NCI-H146 treated with DMSO at 0.1 percent for 48 hours (cell line): Measurements from ENCODE around the gene FHL5.
"Not testable (repeated sequence)": the region's sequence is repeated elsewhere in the genome, so short reads cannot be mapped to it uniquely, and the experiment has no call there.

ENCODE experiments used
- DNase-seq: peaks from one replicate; lab custom pipeline; 2025; ENCODE audit not compliant: unreplicated experiment; lab: John Stamatoyannopoulos, UW

FHL5 gene

DNA sequence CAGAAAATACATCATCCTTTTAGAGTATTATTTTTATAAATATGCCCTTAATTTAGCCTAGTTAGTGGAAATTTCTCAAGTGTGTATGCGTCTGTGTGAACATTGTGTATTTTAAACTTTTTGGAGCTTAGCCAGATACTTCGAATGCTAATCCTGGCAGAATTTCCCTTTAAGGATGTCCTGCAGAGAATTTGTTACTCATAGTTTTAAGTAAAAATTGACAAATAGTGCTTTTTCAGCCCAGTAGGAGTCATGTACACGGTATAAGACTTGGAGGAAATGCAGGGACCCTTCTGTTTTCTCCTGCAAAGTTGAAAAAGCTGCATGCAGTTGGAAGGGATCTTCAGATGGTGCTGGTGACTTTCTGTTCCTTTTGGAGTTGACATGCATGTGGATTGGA, at the start of gene FHL5:
Gene FHL5 (plus strand): TSS at position 243 of the 400 bp plus-strand sequence. CDS start 40,486 bp downstream, outside the sequence.
- no peak for DNase-seq

DNA sequence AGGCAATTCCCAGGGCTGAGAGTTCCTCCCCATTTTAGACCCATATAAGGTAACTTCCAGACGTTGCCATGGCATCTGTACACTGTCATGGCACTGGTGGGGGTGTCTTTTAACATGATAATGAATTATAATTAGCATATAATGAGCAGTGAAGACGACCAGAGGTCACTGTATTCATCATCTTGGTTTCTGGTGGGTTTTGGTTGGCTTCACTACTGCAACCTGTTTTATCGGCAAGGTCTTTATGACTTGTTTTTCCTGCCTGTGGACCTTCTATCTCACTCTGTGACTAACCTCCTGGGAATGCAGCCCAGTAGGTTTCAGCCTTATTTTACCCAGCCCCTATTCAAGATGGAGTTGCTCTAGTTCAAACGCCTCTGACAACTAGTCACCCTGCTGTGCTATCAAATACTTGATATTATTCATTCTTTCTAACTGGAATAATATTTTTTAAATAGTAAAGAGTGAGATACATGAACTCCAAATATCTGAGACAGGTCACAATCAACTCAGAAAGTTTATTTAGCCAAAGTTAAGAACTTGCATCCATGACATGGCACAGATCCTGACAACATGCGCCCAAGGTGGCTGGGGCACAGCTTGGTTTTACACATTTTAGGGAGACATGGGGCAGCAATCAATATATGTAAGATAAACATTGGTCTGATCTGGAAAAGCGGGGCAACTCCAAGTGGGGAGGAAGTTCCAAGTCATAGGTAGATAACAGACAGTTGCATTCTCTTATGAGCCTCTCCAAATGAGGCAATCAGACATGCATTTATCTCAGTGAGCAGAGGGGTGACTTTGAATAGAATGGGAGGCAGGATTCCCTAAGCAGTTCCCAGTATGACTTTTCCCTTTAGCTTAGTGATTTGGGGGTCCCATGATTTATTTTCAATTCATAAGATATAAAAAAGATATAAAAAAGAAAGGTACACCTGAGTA, 42.5 kb upstream of the FHL5 start:
- no peak for DNase-seq

GRCh38 chr6:96521306-96521643, 41.7 kb upstream of the FHL5 start:
- peak; percentile 56 for DNase-seq

DNA sequence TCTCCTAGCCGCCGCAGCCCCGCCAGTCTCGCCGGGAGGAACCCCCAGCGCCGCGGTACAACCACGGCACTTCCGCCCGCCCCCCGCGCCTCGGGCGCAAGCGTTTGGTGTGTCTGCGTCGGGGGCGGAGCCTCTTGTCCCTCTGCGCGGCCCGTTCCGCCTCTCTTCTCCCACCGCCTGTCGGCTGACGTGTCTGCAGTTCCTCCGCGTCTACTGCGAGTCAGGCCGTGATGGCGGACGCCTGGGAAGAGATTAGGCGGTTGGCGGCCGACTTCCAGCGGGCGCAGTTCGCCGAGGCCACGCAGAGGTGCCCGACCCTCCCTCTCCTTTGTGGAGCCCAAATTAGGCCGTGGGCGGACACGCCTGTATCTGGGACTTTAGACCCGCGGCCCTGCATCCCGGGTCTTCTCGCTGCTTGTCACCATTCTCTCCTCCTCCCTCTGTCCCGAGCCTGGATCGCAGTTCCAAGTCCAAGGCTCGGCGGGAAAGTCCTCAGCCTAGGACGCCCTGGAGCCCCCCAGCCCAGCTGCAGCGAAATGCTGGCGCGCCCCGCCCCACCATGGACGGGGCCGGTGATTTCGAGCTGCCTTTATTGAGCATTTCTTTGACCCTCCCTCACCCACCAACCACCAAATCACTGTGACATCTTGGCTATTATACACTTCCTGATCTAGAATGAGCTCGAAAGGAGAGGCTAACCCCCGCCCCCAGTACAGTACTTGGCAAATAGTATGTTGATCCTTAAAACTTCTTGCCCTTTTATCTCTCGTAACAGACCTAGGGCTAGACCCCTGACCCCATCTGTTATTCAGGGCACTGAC, 41.1 kb upstream of the FHL5 start, which contains the start of gene UFL1:
Gene UFL1 (plus strand): TSS at position 163 of the 821 bp plus-strand sequence. CDS start 68 bp downstream, at position 231.
- DNase-seq = peak; percentile 89

- no peak for DNase-seq
Measured at GRCh38 chr6:96522465-96523009, 40.4 kb upstream of the FHL5 start.

GRCh38 chr6:96528193-96528592, 34.7 kb upstream of the FHL5 start:
- DNase-seq = no peak

DNA sequence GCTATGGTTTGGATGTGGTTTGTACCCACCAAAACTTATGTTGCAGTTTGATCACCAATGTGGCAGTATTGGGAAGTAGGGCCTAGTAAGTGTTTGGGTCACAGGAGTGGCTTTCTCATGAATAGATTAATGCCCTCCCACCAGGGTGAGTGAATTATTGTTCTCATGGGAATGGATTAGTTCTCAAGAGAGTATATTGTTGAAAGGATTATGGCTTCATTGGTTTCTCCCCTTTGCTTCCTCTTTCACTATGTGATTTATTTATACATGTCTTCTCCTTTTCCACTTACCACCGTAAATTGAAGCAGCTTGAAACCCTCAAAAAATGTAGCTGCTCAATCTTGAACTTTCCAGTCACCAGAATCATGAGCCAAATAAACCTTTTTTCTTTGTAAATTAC, 30.5 kb upstream of the FHL5 start:
- DNase-seq = no peak

GRCh38 chr6:96537726-96538125, 25.2 kb upstream of the FHL5 start:
- DNase-seq = no peak

DNA sequence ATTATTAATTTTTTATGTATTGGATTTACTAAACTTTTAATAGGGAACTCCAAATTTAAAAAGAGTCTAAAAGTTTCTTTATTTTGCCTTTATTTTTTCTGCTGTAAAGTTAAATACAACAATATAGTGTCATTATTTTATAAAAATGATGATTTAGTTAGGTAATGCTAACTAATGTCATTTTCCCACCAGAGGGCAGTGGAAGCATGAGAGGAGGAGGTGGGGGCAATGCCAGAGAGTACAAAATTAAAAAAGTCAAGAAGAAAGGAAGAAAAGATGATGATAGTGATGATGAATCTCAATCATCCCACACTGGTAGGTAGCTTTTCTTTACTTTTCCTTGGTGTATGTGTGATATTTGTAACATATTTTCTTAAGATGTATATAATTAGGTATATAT, 20.2 kb upstream of the FHL5 start:
- no peak for DNase-seq

GRCh38 chr6:96545882-96546281, 17.0 kb upstream of the FHL5 start:
- no peak for DNase-seq

DNA sequence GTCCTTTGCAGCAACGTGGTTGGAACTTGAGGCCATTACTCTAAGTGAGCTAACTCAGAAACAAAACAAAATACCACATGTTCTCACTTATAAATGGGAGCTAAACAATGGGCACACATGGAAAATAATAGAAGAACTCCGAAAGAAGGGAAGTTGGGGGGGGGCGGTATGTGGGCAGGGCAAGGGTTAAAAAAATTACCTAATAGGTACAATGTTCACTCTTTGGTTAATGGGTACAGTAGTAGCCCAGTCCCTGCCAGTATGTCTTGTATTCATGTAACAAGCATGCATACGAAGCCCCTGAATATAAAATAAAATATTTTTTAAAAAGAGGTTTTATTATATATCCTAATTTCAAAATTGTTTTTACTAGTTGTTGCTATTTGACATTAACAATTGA, 15.3 kb upstream of the FHL5 start:
- DNase-seq = no peak

DNA sequence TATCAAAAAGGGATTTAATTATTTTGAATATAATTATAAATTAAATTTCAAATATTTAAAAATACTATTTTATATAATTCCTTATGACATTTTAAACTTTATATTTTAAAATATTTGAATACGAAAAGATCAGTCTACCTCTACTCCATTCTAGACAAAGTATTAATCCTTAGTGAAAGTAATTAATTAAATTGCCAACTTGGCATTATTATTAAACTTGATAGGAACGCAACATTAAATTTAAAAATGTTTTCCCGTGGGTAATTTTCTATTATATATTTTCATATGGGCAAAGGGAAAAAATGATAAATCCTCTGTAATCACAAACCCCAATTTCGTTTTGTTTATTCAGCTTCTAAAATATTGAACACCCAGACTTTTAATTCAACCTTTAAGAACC, 8.4 kb upstream of the FHL5 start:
- no peak for DNase-seq

DNA sequence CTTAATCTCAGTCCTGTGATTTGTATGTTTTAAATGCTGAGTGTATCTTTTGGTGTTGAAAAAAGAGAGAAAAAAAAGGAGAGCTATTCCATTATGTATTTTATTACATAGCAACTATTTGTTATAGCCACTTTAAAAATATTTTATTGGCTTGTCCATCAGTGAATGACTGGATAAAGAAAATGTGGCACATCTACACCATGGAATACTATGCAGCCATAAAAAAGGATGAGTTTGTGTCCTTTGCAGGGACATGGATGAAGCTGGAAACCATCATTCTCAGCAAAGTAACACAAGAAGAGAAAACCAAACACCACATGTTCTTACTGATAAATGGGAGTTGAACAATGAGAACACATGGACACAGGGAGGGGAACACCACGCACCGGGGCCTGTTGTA, 3.2 kb upstream of the FHL5 start:
- not testable (repeated sequence) for DNase-seq

DNA sequence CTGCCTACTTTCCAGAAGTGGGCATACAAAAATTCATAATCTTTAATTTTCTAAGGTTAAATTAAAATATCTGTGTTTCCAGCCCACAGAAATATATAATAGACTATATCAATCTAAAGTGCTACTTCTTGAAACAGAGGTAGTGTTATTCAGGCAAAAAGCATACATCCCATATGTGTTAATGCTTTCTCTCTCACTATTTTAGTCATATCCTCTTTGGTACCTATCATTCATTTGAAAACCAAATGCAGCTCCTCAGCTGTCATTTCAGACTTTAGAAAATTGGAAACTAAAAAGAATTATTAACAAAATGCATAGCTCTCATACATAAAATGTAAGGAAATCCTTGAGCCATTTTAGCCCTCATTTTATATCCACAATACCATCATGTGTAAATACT, 925 bp downstream of the FHL5 start:
- no peak for DNase-seq

GRCh38 chr6:96570053-96570452, 7.1 kb downstream of the FHL5 start:
- DNase-seq = no peak

DNA sequence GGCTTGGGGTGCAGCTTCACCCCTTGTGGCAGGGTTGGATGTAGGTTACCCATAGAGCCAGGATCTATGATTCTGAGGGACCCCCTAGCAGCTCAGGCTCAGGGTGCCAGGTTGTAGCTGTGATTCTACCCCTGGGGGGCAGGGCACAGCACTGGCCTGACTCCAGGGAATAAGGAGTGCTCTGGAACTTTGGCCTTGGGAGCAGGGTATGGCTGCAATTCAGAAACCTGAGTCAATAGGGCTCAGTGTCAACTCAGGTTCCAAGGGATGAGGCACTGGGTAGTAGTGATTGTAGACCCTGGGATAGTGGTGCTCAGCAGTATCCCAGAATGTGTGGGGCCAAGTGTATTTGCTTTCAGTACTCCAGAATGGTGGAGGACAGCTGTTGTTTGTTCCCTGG, 8.6 kb downstream of the FHL5 start:
- DNase-seq = no peak

DNA sequence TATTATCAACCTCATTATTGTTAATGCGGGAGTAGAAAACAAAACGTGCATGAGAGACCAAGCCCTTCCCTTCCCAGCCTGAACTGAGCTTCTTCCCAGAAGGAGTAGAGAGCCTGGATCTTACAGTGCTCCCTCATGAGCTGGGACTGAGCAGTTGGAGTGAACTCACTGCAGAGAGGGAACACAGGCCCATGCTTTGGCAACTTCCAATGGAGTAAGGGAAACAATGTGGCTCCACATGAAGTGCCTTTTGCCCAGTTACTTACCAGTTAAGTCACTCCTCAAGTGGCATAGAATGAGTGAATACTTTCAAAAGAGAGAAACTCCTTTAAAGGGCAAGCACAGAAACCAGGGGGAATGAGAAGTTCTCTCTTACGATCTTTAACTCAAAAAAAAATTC, 12.4 kb downstream of the FHL5 start:
- DNase-seq = no peak

DNA sequence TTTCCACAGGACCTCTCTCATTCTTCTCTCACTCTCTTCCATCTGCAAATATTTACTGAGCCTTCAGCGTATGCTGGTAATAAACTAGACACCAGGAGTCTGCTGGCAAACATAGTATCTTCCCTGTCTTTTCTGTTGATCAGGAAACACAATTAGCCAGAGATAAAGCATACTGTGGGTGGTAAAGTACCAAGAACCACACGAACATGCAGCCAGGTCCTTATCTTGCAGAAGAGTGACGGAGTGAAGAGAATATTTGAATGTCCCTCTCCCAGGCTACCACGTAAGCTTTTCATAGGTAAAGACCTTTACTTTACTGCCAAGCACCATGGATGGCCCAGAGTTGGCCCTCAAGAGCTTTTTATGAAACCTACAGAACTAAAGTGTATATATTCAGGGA, 13.3 kb downstream of the FHL5 start:
- no peak for DNase-seq

DNA sequence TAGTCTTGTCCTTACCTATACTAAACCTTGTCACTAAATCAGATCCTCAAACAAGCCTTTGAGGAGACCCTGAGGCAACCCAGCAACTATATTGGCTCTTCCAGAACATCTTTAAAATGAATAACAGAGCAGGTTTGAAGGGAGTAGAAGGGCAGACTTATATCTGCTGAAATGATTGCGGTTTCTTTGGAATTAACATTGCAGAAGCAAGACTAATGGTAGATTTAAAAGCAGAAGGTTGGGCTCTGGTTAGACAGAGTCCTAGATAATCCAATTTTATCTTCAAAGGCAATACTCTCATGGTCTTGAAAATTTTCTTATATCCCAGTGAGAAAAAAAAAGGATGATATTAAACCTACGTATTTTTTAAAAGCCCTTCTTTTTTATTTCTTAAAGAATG, 19.1 kb downstream of the FHL5 start:
- no peak for DNase-seq

- DNase-seq = no peak
Measured at GRCh38 chr6:96582436-96582835, 19.5 kb downstream of the FHL5 start.

DNA sequence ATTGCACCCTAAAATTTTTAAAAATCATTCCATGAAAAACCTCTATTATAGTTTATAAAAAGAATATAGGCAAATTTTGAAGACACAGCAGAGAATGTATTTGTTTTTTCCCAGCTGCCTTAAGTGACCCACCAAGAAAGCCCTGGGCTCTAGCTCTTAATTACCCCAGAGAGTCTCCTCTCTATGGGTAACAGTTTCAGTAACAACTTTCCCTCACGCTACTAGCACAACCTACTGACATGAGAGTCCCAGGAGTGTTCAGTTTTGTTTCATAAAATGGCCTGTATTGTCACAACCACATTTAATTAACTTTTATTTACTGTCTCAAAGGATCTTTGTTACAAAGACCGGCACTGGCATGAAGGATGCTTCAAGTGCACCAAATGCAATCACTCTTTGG, 41.5 kb downstream of the FHL5 start:
- DNase-seq = no peak

DNA sequence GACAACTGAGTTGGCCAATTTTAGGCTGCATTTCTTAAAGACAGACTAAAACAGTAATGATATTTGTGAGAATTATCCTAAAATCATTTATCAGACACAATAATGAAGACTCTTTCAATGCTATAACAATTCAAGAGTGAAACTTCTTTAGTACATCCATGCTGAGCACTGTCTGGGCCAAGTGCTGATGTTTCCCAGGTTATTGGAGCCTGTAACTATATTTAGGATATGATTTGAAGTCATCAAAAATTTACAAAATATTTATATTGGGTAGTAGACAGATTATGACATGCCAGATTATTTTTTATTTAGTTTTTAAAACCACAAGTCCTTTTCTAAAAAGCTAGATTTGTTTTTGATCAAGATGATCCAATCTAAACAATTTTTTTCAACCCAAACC, 45.1 kb downstream of the FHL5 start:
- DNase-seq = no peak
